ENCODE results near the gene LMTK2.

DNA sequence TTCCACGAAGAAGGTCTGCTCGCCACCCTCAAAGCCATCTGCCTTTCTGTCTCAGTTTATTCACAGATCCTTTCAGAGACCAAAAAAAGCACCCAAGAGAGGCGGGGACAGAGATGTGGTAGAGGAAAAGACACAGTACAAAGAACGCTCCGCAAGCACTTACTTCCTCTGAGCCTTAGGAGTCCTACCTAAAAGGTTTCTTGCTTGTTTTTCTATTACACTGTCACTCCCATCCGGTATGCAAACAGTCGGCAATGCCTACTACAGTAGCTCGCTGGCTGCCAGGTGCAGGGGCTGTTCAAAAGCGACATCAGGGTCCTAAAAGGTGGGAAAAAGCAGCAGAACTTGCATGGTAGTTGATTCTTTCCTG lies 144.6 kb downstream of the LMTK2 start:
- TF ChIP-seq, protein P1, sequence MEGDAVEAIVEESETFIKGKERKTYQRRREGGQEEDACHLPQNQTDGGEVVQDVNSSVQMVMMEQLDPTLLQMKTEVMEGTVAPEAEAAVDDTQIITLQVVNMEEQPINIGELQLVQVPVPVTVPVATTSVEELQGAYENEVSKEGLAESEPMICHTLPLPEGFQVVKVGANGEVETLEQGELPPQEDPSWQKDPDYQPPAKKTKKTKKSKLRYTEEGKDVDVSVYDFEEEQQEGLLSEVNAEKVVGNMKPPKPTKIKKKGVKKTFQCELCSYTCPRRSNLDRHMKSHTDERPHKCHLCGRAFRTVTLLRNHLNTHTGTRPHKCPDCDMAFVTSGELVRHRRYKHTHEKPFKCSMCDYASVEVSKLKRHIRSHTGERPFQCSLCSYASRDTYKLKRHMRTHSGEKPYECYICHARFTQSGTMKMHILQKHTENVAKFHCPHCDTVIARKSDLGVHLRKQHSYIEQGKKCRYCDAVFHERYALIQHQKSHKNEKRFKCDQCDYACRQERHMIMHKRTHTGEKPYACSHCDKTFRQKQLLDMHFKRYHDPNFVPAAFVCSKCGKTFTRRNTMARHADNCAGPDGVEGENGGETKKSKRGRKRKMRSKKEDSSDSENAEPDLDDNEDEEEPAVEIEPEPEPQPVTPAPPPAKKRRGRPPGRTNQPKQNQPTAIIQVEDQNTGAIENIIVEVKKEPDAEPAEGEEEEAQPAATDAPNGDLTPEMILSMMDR (IDR thresholded peaks at IDR 0.05), result no peak
- no peak for TF ChIP-seq POLR2A (IDR thresholded peaks at IDR 0.05)
